SHP77 treated with DMSO at 0.1 percent for 48 hours (cell line): ENCODE measurements around the gene CAPN7.

ENCODE experiments used
- DNase-seq: peaks from one replicate; lab custom pipeline; 2025; lab: John Stamatoyannopoulos, UW

Gene CAPN7

GRCh38 chr3:15298504-15298903 is 92.5 kb downstream of the CAPN7 start:
- DNase-seq, result no peak

DNA sequence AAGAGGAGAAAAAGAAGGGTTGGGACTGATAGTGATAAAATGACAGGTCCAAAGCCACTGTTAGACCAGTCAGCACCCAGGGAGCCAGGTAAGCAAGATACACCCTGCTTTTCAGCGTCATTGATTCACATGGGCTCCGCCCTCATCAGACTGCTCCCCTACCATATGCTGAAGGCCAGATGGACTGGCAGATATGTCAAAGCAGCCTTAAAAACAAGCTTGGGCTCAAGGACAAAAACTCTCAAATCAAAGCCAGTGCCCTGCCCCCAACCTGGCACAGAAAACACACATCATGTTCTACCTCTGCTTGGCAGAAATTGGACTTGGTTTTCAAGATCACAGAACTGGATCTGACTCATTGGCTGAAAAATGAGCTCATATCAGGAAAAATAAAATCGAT is 93.0 kb downstream of the CAPN7 start:
- no peak for DNase-seq

- no peak for DNase-seq
Measured at GRCh38 chr3:15300323-15301078, 94.5 kb downstream of the CAPN7 start.

DNA sequence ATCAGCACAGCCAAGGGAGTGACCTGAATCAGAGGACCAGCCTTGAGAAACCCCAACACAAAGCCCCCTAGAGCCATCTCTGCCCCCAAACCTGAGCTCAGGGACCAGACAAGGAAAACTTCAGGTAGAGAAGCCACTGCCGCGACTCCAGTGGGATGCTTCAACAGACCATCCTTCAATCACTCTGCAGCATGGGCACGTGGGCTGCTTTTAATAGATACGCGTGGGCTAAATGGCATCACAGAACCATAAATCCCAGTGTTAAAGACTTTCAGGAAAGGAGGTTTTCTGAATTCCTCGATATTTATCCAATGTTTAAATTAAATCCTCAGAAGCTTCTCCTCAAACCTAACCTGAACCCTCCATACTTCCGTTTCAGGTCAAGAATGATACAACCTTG is 95.7 kb downstream of the CAPN7 start:
- DNase-seq, result no peak
